Pancreas (tissue), 10 donors: ENCODE data around the gene INPPL1. TPM values are rescaled to one million over a fixed set of nuclear protein-coding genes. Genes with fewer than 3 reads are reported as not detected.
A peak's percentile ranks its signal among the peaks of the same experiment; 100 is the strongest.

Experiments used
- ATAC-seq, 4 donors: fragments of 200-7000 bp; cut with Tn5 transposase; one replicate each; pipeline versions ENCODE4 v1.8.0 to v1.9.1; 2020; ENCODE audit warnings: mild to moderate bottlenecking in 4 of 4, moderate library complexity in 4 of 4
- DNase-seq, 6 donors: peaks; one replicate each; pipeline ENCODE4 v3.0.0-alpha.2; 2020
- FAIRE-seq: peaks from 2 replicates; lab custom pipeline; 2012; peaks lifted over from hg19 to GRCh38; lab: Jason Lieb, UNC
- H3K27ac ChIP-seq, 4 donors: fragments of 200-600 bp; sonication (generic); 1 replicate in 3 of 4; 2 replicates in 1 of 4; pipeline versions ENCODE4 v1.5.0 to v1.8.0; 2020
- H3K27me3 ChIP-seq, 4 donors: fragments of 200-600 bp; one replicate each; pipeline ENCODE4 v1.8.0; 2021
- H3K36me3 ChIP-seq, 3 donors: fragments of 200-600 bp; sonication (generic) in 1 of 3; one replicate each; pipeline versions ENCODE4 v1.5.0 to v1.8.0; 2020 to 2021
- H3K4me1 ChIP-seq, 3 donors: fragments of 200-600 bp; one replicate each; pipeline ENCODE4 v1.8.0; 2021
- H3K4me3 ChIP-seq, 4 donors: fragments of 200-600 bp; sonication (generic) in 2 of 4; one replicate each; pipeline versions ENCODE4 v1.5.0 to v1.8.0; 2020 to 2021
- H3K9me3 ChIP-seq, 4 donors: fragments of 200-600 bp; one replicate each; pipeline ENCODE4 v1.8.0; 2021
- CTCF ChIP-seq, 4 donors: fragments of 200-600 bp; sonication (generic) in 3 of 4; IDR thresholded peaks; one replicate each; pipeline versions ENCODE4 v1.5.0 to v1.8.0; 2021; ENCODE audit warnings: antibody characterized with exemption in 4 of 4
- WGBS, 2 donors: extraction: QIAGEN DNeasy Blood & Tissue Kit; methylation state at CpG; one replicate each; pipeline ENCODE4 v1.1.7; 2013; 5-methylcytosine and 5-hydroxymethylcytosine counted together
- intact Hi-C, 3 donors: fragments of 100-400 bp; cut with DNase I; formaldehyde crosslinking; loops; one replicate each; pipeline versions ENCODE4 v1.11.1 to v1.14.2; 2022
- polyA plus RNA-seq, 2 donors: library from polyadenylated mRNA; stranded (reverse); fragments of 200-250 nt; gene quantifications; one replicate each; pipeline ENCODE4 v1.2.3, GENCODE V29; 2013
- total RNA-seq, 6 donors: library from RNA; stranded (reverse); fragmentation: NEBNext Ultra II Directional in 4 of 6; extraction: Animal tissue kit (Norgen Biotek cat#: 25700) in 4 of 6; gene quantifications; one replicate each; pipeline versions ENCODE4 v1.2.1 to v1.2.4, GENCODE V29; 2021 to 2023
- donor health status: healthy with polysubstance abuse.
- donor health status: DM: no; HTN: no; CAD: no; lungs with moderate emphysema.
- donor health status: DM: no; HTN: no; CAD: no.
- donor health status: control.
- donor health status: control.
- donor health status: Bipolar disorder and iron deficiency.
- donor health status: DM: yes; HTN: yes; CAD: no.
- donor health status: DM: no; HTN: no; CAD: no.
- donor health status: DM: no; HTN: no; CAD: no.
- donor health status: DM: yes; HTN: yes; CAD: no.

The INPPL1 gene
- total and polyA plus RNA-seq, 8 donors = 46.3 to 131 (median 62.7) TPM

- no peak overlapping the region for H3K27ac ChIP-seq
- H3K4me1 ChIP-seq = peaks cover 0 to 14% (median 9%) of the 10 kb centered on the region in 3 donors
- ATAC-seq (no peak), FAIRE-seq (no peak), DNase-seq (peak in 2 of 6 donors; percentile 16 to 33)
- H3K9me3 ChIP-seq = no peaks in the 10 kb centered on the region
- no peak overlapping the region for H3K4me3 ChIP-seq
- peaks cover 0 to 12% (median 2%) of the 10 kb centered on the region in 4 donors for H3K27me3 ChIP-seq
- intact Hi-C loops = no loop called here
- WGBS, 2 donors = 29 to 32% methylated on average over 53 to 58 of the region's 58 CpGs
- H3K36me3 ChIP-seq = no peaks in the 10 kb centered on the region
- no peak for TF ChIP-seq CTCF (IDR thresholded peaks at IDR 0.05)
These were observed 18.8 kb downstream of the INPPL1 start for GRCh38 chr11:72243173-72244059.

DNA sequence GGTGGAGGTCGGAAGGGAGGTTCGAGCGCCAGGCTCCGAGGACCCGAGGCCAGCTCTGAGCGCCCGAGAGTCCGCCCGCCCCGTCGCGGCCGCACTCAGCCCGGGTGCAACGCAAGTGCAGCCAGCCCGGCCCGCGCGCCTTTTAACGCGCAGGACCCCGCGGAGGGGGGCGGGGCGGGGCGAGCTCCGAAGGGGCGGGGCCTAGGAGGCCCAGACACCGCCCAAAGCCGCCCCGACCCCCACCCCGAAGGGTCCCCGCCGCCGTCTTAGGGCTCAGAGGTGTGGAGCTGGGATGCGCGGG is 19.4 kb downstream of the INPPL1 start, which contains the start of gene PHOX2A:
Gene PHOX2A (minus strand): TSS at position 117 of the 301 bp plus-strand sequence. CDS start 172 bp downstream, outside the sequence.
- Histone ChIP-seq H3K27me3 (peaks cover 0 to 12% (median 2%) of the 10 kb centered on the region in 4 donors), H3K4me3 (no peak within 1 kb of the TSS)
- intact Hi-C loops = no loop called here

GRCh38 chr11:72244361-72245262 is 20.0 kb downstream of the INPPL1 start:
- no peak for TF ChIP-seq CTCF (IDR thresholded peaks at IDR 0.05)
- H3K4me3 ChIP-seq = no peak overlapping the region
- H3K4me1 ChIP-seq = peaks cover 0 to 9% (median 8%) of the 10 kb centered on the region in 3 donors
- WGBS, 2 donors = 11 to 13% methylated on average over 44 to 46 of the region's 46 CpGs
- FAIRE-seq (no peak), ATAC-seq (no peak), DNase-seq (peak in 2 of 6 donors; percentile 20 to 59)
- no peaks in the 10 kb centered on the region for H3K9me3 ChIP-seq
- intact Hi-C loops = no loop called here
- H3K27ac ChIP-seq = no peak overlapping the region
- no peaks in the 10 kb centered on the region for H3K36me3 ChIP-seq
- peaks cover 0 to 12% (median 2%) of the 10 kb centered on the region in 4 donors for H3K27me3 ChIP-seq

More for the DNA sequence above, 19.4 kb downstream of the INPPL1 start, which contains the start of gene PHOX2A:
- ATAC-seq (no peak), DNase-seq (peak in 2 of 6 donors; percentile 27 to 58), FAIRE-seq (no peak)
- Histone ChIP-seq H3K4me1 (peaks cover 0 to 13% (median 9%) of the 10 kb centered on the region in 3 donors), H3K9me3 (no peaks in the 10 kb centered on the region), H3K27ac (no peak within 1 kb of the TSS), H3K36me3 (no peaks in the 10 kb centered on the region)
- TF ChIP-seq CTCF (IDR thresholded peaks at IDR 0.05) = no peak
- 0 to 4% methylated on average over 20 to 37 of the region's 37 CpGs for WGBS, 2 donors

- ATAC-seq = no peak
- Histone ChIP-seq H3K4me1 (peaks cover 0 to 4% (median 3%) of the 10 kb centered on the region in 3 donors), H3K27me3 (peaks cover 0 to 12% (median 2%) of the 10 kb centered on the region in 4 donors), H3K4me3 (no peak overlapping the region), H3K9me3 (no peaks in the 10 kb centered on the region), H3K27ac (no peak overlapping the region), H3K36me3 (no peaks in the 10 kb centered on the region)
- FAIRE-seq = no peak
- intact Hi-C loops = no loop called here
- WGBS, 2 donors = 16 to 19% methylated on average over 19 of the region's 19 CpGs
- no peak for TF ChIP-seq CTCF (IDR thresholded peaks at IDR 0.05)
- peak in 1 of 6 donors; percentile 32 for DNase-seq
These were observed 20.8 kb downstream of the INPPL1 start for GRCh38 chr11:72245263-72245816.
